ENCODE results near the gene ORMDL3. TPM values are rescaled to one million over a fixed set of nuclear protein-coding genes. Genes with fewer than 3 reads are reported as not detected.

ORMDL3 gene
- total RNA-seq, 1 donor from 2014 or later, result 70.9 TPM

DNA sequence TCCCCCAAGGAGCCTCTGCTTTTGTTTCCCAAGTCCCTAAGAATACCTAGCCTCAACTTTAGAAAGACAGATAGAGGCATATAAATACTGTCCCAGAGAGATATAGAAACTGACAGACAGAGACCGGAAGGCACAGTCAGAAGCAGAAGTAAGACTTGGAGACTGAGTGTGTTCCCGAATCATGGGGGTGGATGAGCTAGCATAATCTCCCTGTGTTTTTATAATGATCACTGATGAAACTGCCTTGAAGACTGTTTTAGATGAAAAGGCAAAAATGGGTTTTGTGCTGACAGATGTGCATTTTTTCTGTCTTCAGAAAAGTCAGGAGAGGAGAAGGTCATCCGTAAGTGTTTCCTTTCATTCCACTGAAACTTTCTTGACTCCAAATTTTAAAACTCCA, 44.9 kb upstream of the ORMDL3 start:
- Mint-ChIP-seq H3K4me1 (ENCODE audit: low read depth, unreplicated experiment) (peaks cover 4% of the 10 kb centered on the region), H3K27ac (ENCODE audit: unreplicated experiment) (no peak overlapping the region), H3K36me3 (ENCODE audit: unreplicated experiment) (no peaks in the 10 kb centered on the region), H3K4me3 (ENCODE audit: unreplicated experiment) (no peak overlapping the region), H3K27me3 (ENCODE audit: unreplicated experiment) (peaks cover 10% of the 10 kb centered on the region), H3K9me3 (ENCODE audit: unreplicated experiment) (no peaks in the 10 kb centered on the region)
- DNase-seq, result no peak
- TF ChIP-seq, protein P1, sequence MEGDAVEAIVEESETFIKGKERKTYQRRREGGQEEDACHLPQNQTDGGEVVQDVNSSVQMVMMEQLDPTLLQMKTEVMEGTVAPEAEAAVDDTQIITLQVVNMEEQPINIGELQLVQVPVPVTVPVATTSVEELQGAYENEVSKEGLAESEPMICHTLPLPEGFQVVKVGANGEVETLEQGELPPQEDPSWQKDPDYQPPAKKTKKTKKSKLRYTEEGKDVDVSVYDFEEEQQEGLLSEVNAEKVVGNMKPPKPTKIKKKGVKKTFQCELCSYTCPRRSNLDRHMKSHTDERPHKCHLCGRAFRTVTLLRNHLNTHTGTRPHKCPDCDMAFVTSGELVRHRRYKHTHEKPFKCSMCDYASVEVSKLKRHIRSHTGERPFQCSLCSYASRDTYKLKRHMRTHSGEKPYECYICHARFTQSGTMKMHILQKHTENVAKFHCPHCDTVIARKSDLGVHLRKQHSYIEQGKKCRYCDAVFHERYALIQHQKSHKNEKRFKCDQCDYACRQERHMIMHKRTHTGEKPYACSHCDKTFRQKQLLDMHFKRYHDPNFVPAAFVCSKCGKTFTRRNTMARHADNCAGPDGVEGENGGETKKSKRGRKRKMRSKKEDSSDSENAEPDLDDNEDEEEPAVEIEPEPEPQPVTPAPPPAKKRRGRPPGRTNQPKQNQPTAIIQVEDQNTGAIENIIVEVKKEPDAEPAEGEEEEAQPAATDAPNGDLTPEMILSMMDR (IDR thresholded peaks at IDR 0.05; ENCODE audit: partially characterized antibody, unreplicated experiment), result no peak

DNA sequence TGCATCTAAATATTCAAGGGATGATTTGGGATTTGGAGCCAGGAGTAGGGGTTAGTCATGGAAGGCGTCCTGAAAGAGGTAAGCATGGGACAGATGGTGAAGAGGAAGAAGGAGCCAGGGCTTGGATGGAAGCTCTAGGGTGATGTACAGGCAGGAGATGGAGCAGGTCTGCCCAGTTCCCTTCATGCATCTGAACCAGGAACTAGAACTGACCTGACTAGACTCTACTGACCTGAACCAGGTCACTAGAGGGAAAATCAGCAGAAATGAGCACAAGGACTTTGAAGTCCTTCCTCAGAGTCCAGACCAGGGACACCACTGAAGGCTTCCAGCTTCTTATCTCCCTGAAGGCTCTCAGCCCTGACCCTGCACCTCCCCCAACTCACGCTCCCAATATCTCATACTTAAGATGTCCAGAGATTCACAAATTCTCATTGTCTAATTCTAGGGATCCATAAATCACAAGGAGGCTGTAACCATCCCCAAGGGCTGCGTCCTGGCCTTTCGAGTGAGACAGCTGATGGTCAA, 43.7 kb upstream of the ORMDL3 start:
- no peaks in the 10 kb centered on the region for H3K36me3 Mint-ChIP-seq (ENCODE audit: unreplicated experiment)
- no peak for DNase-seq
- no peaks in the 10 kb centered on the region for H3K9me3 Mint-ChIP-seq (ENCODE audit: unreplicated experiment)
- TF ChIP-seq, protein P1 (IDR thresholded peaks at IDR 0.05; ENCODE audit: partially characterized antibody, unreplicated experiment), result no peak
- peaks cover 4% of the 10 kb centered on the region for H3K4me1 Mint-ChIP-seq (ENCODE audit: low read depth, unreplicated experiment)
- H3K27ac Mint-ChIP-seq (ENCODE audit: unreplicated experiment), result no peak overlapping the region
- H3K27me3 Mint-ChIP-seq (ENCODE audit: unreplicated experiment), result peaks cover 10% of the 10 kb centered on the region
- H3K4me3 Mint-ChIP-seq (ENCODE audit: unreplicated experiment), result no peak overlapping the region

DNA sequence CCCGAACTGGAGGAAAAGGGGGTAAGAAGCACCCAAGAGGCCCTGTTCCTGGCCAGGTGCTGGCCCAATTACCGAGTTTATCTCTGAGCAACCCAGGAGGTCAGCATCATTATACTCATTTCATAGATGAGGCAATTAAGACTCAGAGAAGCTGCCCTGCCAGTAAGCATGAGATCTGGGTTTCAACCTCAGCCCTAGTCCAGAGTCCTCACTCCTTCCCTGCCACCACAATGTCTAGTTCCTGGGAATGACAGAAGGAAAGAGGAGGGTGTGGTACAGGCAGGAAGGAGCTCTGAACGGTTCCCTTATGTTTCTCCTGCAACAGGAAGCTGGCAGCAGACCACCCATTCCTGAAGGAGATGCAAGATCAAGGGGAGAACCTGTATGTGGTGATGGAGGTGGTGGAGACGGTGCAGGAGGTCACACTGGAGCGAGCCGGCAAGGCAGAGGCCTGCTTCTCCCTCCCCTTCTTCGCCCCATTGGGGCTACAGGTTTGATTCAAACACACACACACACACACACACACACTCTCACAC, 42.8 kb upstream of the ORMDL3 start:
- Mint-ChIP-seq H3K36me3 (ENCODE audit: unreplicated experiment) (no peaks in the 10 kb centered on the region), H3K27me3 (ENCODE audit: unreplicated experiment) (peaks cover 10% of the 10 kb centered on the region), H3K4me1 (ENCODE audit: low read depth, unreplicated experiment) (no peaks in the 10 kb centered on the region), H3K9me3 (ENCODE audit: unreplicated experiment) (no peaks in the 10 kb centered on the region), H3K4me3 (ENCODE audit: unreplicated experiment) (no peak overlapping the region), H3K27ac (ENCODE audit: unreplicated experiment) (no peak overlapping the region)
- TF ChIP-seq, protein P1 (IDR thresholded peaks at IDR 0.05; ENCODE audit: partially characterized antibody, unreplicated experiment), result no peak
- DNase-seq, result no peak

DNA sequence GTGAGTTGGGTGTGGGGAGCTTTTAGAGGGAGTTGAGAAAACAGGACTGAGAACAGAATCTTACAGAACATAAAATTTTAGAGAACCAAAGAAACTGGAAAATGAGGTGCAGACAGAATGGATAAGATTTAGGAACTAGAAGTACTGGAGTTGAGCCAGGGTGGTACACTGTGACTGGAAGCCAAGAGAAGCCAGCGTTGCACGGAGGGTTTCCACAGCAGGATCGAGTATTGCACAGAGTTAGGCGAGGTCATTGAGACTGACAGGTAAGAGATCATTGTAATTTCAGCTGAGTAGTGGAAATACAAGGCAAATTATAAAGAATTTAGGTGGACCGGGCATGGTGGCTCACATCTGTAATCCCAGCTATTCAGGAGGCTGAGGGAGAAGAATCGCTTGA, 42.0 kb upstream of the ORMDL3 start:
- no peaks in the 10 kb centered on the region for H3K36me3 Mint-ChIP-seq (ENCODE audit: unreplicated experiment)
- no peak for DNase-seq
- TF ChIP-seq, protein P1 (IDR thresholded peaks at IDR 0.05; ENCODE audit: partially characterized antibody, unreplicated experiment), result no peak
- peaks cover 10% of the 10 kb centered on the region for H3K27me3 Mint-ChIP-seq (ENCODE audit: unreplicated experiment)
- no peak overlapping the region for H3K4me3 Mint-ChIP-seq (ENCODE audit: unreplicated experiment)
- H3K4me1 Mint-ChIP-seq (ENCODE audit: low read depth, unreplicated experiment), result no peaks in the 10 kb centered on the region
- no peaks in the 10 kb centered on the region for H3K9me3 Mint-ChIP-seq (ENCODE audit: unreplicated experiment)
- H3K27ac Mint-ChIP-seq (ENCODE audit: unreplicated experiment), result no peak overlapping the region

DNA sequence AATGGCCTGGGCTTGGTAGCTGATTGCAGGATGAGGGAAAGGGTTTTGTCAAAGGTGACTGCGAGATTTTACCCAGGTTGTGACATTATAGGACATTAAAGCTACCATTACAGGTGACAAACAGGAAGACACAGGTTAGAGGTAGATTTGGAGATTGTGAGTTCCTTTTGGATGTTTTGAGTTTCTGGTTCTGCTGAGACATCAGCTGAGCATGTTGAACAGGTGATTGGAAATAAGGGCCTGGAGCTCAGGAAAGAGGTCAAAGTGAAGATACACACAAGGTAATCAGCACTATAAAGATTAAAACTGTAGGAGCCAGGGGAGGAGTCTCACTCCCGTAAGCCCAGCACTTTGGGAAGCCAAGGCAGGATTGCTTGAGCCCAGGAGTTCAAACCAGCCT, 41.4 kb upstream of the ORMDL3 start:
- TF ChIP-seq, protein P1 (IDR thresholded peaks at IDR 0.05; ENCODE audit: partially characterized antibody, unreplicated experiment), result no peak

More for the DNA sequence above, 41.4 kb upstream of the ORMDL3 start:
- Mint-ChIP-seq H3K27ac (ENCODE audit: unreplicated experiment) (no peak overlapping the region), H3K27me3 (ENCODE audit: unreplicated experiment) (peaks cover 10% of the 10 kb centered on the region), H3K36me3 (ENCODE audit: unreplicated experiment) (no peaks in the 10 kb centered on the region), H3K4me1 (ENCODE audit: low read depth, unreplicated experiment) (no peaks in the 10 kb centered on the region), H3K4me3 (ENCODE audit: unreplicated experiment) (no peak overlapping the region), H3K9me3 (ENCODE audit: unreplicated experiment) (peaks cover 3% of the 10 kb centered on the region)
- no peak for DNase-seq

All from glutamatergic neuron (in vitro differentiated cells).